NCI-H510A treated with DMSO at 0.1 percent for 48 hours (cell line): Measurements from ENCODE around the gene AZIN2.

ENCODE experiments used
- DNase-seq: peaks from one replicate; lab custom pipeline; 2025; lab: John Stamatoyannopoulos, UW

Gene AZIN2

DNA sequence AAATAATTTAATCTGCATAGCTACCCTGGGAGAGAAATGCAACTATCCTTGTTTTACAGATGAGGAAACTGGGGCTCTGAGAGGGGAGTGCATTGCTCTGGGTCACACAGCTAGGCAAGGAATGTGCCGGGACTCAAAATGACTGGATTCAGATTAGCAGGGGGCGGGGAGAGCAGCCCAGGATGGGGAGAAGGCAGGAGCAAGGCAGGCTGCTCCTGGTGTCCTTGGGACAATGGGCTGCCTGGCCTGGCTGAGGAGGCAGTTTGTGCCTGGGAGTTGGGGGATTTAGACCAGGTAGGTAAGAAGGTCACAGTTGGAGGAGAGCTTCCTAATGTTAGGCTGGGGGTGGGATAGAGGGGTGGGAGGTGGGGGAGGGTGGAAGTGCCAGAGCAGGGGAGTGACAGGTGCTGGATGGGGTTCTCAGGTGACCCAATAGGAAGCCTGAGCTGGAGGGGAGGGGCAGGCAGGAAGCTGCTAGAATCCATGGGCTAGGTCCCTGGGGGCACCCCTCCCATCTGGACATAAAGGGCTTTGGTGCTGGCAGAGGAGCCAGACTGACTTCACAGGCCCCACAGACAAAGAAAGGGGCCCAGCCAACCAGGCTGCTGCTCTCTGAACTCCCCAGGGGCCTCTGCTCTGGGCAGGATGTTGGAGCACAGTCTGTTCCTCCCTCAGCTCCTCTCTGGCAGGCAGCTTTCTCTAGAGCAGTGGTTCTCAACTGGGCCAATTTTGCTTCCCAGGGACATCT lies 71.9 kb downstream of the AZIN2 start:
- no peak for DNase-seq

DNA sequence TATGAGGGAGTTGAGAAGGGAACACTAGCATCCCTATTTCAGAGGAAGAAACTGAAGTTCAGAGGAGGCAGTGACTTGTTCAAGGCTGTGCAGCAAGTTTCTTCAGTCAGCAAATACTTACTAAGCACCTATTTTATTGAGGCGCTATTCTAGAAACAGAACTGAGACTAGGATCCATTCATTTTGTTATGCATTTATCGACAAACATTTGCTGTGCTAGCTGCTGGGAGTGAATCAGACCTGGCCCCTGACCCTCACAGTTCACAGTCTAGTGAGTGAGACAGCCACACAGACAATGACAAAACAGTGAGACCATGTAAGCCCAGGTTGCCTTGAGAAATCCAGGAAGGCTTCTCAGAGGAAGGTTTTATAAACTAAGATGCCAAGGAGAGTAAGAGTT lies 72.7 kb downstream of the AZIN2 start:
- no peak for DNase-seq

DNA sequence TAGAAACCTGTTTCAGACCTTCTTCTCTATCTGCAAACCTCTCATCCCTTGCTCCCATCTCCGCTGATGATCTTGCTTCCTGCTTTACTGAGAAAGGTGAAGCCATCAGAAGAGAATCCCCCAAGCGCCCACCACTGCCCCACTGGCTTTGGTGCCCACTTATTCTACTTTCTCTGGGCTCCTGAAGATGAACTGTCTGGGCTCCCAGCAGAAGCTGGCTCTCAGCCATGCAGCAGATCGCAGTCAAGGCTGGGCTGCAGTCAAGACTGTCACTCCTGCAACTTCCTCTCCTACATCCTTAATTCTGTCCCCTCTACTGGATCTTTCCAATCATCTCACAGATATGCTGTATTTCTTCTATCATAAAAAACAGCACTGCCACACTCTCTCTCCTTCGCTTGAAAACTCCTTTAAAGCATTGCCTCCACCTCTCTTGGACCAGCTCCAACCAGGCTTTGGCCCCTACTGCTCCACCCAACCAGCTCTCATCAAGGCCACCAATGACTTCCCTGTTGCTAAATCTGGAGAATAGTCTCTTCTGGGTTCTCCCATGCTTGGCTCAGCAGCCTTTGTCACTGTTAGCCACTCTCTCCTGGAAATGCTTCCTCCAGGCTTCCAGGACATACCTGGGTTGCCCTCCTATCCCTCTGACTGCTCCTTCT lies 75.1 kb downstream of the AZIN2 start:
- DNase-seq = no peak

DNA sequence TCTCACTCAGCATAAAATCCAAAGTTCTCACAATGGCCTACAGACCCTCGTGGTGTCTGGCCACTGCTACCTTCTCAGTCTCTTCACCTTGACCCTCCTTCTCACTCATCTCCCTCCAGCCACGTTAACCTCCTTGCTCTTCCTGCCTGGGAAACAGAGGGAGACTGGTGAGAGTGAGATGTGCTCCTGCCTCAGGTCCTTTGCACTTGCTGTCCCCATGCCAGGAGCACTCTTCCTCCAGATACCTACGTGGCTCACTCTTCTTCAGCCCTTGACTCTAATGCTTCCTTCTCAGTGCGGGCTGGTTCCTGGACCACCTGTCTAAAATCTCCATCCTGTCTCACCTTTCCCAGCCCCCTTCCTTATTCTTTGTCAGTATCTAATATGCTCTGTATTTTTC lies 76.2 kb downstream of the AZIN2 start:
- no peak for DNase-seq

DNA sequence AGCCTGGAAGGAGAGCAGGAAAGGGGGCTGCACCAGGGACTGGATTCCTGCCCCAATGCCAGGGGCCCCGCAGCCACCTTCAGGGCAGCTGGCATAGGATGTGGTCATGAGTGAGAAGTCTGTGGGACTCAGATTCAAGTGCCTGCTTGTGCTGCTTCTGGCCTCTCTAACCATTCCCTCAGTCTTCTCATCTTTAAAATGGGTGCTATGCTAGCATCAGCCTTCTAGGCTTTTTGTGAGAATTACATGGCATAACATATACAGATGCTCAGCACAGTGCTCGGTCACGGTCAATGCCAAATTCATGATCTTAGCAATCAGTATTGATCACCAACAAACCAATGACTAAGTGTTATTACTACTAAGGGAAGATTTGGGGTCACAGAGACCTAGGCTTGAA lies 77.4 kb downstream of the AZIN2 start:
- DNase-seq = no peak

DNA sequence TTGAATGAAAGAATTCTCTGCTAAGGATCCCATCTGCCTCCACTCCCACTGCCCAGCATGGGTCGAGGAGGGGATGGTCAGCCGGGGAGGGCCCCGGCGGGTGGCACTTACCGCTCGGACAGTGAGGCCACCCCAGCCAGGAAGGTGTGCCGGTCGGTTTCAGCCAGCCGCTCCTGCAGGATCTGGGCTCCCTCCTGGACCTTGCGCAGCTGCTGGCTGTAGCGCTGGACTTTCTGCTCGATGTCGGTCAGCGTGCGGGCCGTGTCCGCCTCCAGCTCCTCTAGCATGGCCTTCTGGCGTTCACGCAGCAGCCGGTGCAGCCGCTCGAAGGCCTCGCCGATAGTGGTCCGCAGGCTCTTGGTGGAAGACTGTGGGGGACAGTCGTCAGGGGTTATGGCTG lies 78.6 kb downstream of the AZIN2 start:
- no peak for DNase-seq

DNA sequence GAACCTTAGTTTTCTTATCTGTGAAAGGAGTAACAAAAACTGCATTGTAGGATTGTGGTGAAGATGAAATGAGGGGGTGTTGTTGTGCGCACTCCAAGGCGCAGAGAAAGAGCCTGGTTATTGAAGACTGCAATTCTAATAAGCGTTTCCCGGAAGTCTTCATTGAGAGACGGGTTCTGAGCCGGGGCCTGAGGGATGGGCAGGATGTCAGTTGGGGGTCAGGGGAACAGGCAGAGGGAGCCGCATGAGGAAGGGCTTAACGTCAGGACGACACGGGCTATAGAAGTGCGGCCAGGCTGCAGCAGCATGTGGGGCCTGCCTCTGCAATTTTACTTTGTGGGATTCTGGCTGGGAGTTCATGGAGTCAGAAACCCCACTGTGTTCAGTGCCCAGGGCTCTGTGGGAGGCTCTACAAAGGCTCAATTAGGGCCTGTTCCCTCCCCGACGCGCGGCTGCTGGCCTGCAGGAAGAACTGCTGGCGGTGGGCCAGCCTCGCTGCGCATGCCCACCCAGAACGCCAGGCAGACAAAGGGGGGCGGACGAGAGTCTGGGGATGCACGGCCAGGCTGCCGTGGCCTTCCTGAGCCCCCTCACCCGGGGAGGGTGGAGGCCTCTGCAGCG lies 80.2 kb downstream of the AZIN2 start:
- DNase-seq = no peak

DNA sequence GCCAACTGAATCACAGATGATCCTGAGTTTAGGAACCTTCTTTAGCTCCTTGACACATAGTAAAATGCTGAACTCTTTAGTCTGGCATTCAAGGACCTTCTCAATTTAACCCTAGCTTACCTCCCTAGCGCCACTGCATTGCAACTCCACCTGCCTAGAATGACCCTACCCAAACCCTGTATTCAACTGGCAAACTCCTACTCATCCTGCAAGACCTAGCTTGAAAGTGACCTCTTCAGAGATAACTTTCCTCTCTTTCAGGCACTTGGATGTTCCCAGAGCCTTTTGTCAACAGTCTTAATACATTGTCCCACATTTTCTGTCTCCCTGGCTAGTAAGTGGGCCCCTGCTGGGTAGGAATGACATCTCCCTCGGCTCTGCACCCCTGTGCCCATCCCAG lies 81.2 kb downstream of the AZIN2 start:
- no peak for DNase-seq

DNA sequence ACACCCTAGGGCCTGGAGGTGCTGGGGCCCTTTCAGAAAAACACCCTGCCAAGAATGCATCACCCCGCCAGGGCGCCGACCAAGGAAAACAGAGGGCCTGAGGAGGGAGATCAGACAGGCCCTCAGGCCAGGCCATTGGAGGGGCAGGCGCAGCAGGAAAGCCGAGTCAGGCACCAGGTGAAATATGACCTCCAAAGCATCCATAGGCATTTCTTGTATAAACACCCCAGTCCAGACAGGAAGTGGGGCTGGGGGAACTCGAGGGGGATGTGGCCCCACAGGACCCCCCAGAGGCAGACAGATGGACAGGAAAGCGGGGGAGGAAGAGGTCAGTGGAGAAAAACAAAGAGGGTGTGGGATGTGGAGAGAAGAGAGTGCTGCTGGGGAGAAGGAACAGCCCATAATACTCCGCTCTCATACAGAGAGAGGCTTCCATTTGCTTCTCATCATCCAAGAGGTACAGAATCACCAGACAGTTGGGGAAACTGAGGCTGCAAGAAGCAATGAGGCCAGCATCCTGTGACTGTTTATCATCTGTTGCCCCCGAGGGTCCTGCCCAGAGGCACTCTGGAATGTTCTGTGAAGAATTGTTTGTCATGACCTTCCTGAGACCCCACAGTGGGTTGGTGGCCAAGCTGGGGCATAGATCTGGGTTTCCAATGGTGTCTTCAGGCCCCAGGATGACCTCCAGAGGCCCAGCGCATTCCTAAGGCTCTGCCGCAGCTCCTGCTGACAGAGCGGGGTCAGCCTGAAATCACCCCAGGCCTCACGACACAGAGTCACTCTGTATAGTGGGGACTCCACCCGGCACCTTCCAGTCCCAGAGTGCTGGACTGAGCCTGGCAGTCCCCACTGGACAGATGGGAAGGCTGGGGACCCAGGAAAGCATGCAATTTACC lies 82.9 kb downstream of the AZIN2 start:
- DNase-seq = no peak

DNA sequence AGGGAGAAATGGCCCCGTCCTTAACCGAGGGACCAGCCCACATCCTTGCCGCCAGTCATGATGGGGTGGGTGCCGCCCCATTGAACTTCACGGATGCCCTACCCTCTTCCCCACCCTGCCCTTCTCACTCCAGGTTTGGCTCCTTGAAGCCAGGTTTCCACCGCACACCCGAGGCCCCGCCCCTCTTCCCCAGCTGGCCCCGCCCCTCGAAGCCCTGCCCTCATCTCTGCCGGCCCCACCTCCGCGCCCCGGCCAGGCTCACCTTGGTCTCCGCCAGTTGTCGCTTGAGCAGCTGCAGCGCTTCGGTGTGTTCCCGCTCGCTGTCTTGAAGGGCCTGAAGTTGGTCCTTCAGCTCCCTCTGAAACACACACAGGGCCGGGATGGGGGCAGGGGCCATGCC lies 84.3 kb downstream of the AZIN2 start:
- no peak for DNase-seq

DNA sequence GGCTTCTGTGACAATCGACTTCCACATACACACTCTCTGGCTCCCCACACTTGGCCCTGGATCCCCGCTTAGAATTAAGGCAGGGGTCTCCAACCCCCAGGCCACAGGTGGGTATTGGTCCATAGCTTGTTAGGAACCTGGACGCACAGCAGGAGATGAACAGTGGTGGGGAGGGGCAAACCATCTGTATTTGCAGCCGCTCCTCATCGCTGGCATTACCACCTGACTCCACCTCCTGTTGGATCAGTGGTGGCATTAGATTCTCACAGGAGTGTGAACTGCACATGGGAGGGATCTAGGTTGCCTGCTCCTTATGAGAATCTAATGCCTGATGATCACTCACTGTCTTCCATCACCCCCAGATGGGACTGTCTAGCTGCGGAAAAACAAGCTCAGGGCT lies 84.9 kb downstream of the AZIN2 start:
- no peak for DNase-seq

DNA sequence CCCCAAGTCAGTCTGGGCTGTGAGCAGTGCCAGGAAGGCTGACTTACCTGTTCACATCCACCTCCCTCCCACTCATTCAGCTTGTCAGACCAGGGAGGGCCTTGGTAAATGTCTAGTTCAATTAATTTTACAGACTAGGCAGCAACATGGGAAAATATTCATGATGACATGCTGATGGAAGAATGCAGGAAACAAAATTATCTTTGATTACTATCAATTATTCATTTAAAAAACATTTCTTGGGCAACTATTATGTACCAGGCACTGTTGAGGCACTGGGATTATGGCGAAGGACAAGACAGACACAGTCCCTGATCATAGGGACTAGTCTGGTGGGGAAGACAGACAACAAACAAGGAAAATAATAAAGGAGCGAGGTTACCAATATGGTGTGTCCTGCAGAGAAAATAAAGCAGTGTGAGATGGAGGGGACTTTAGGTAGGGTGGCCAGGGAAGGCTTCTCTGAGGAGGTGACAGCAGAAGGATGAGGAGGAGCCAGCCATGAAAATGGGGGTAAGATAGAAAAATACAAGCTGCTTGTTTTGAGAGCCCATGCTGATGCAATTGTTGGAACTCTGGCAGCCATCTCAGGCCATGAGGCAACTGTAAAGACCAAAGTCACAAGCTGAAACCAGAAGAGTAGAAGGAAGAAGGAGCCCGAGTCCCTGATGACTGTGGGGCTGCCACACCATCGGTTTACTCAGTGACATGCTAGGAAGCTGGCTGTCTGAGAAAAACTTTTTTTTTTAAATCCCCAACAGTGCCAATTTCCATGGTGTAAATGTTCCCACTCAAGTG lies 86.9 kb downstream of the AZIN2 start:
- no peak for DNase-seq

DNA sequence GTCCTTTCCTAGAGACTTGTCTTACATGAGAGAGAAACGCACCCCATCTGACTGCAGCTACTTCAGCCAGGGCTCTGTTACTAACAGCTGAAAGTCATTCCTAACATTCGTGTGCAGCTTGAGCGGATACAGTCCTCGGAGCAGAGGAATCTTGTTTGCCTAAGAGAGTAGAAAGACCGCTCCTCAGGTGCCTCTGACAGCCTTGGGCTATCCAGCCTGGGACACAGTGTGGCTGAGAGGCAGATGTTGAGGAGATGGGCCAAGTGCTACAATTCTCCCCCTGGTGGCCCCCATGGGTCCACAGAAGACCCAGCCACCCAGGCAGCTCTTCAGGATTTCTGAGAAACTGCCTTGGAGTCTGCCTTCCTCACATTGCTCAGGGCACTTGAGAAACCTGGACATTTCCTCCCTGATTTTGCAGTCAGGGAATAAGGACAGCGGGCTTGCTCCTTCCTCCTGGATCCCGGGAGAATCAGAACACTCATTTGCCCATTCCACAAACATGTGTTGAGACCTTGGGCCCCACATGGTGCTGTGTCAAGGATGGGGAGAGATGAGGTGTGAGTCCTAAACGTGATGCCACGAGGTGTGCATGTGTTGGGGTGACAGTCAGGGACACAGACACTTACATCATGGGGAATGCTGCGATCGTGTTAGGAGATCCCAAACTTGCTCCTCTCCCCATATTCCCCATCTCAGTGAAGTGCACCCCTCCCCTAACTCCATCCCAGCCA lies 87.8 kb downstream of the AZIN2 start:
- no peak for DNase-seq

DNA sequence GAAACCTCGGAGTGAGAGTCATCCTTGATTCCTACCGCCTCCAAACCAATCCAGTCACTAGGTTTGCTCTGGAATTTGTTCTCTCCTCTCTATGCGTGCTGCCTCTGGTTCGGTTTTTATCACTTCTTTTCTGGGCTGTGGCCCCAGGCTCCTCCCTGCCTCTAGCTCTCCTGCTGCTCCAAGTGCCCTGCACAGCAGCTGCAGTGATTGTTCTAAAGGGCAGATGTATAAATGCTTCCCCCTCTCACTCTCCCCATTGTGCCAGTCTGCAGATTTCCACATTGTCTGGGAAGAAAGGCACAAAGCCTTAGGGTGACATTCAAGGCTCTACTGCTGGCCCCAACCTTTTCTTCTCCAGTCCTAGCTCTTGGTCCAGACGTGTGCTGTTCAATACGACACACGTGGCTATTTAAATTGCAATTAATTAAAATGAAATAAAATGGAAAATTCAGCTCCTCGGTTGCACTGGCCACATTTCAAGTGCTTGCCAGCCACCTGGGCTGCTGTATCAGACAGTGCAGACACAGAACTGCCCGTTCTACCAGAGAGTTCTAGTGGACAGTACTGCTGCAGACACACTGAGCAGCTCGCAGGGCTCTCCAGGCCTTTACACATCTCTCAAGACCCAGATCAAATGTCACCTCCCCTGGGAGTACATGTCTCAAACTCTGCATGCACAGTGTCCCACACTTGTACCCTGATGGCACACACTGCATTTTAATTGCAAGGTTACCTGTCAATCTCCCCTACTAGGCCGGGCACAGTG lies 88.5 kb downstream of the AZIN2 start:
- peak; percentile 51 for DNase-seq
